SK-N-SH treated with all-trans-retinoic acid at 6 μM for 48 hours (cell line): Measurements from ENCODE around the gene DNAAF5.

Source experiments
- ATAC-seq: fragments of 200-7000 bp; cut with Tn5 transposase; 3 replicates; pipeline ENCODE4 v1.9.1; 2020; ENCODE audit warnings: mild to moderate bottlenecking, moderate library complexity
- ARNTL ChIP-seq: fragments of 450-650 bp; formaldehyde crosslinking; IDR thresholded peaks from 2 replicates; pipeline ENCODE4 v1.5.0; 2020; ENCODE audit warnings: low read depth, mild to moderate bottlenecking, moderate library complexity, borderline replicate concordance
- BACH2 ChIP-seq: fragments of 250-450 bp; sonication (Bioruptor Pico); IDR thresholded peaks from 2 replicates; pipeline ENCODE4 v1.9.0; 2021; ENCODE audit warnings: mild to moderate bottlenecking, borderline replicate concordance
- CSDC2 ChIP-seq: fragments of 250-450 bp; sonication (Bioruptor Pico); IDR thresholded peaks from 2 replicates; pipeline ENCODE4 v1.5.0; 2020; ENCODE audit warnings: mild to moderate bottlenecking, moderate library complexity
- CSRNP3 ChIP-seq: fragments of 250-450 bp; sonication (Bioruptor Pico); IDR thresholded peaks from 2 replicates; pipeline ENCODE4 v1.5.1; 2021; ENCODE audit warnings: mild to moderate bottlenecking, moderate library complexity
- ESRRG ChIP-seq: fragments of 250-450 bp; sonication (Bioruptor Pico); IDR thresholded peaks from 2 replicates; pipeline ENCODE4 v1.6.1; 2021; ENCODE audit warnings: mild to moderate bottlenecking
- GLIS3 ChIP-seq: fragments of 250-450 bp; sonication (Bioruptor Pico); IDR thresholded peaks from 2 replicates; pipeline ENCODE4 v1.5.0; 2020; ENCODE audit warnings: mild to moderate bottlenecking, moderate library complexity
- ISL1 ChIP-seq: fragments of 250-450 bp; sonication (Bioruptor Pico); IDR thresholded peaks from 2 replicates; pipeline ENCODE4 v2.1.2; 2022; ENCODE audit warnings: mild to moderate bottlenecking, moderate library complexity
- OSR1 ChIP-seq: fragments of 250-450 bp; sonication (Bioruptor Pico); IDR thresholded peaks from 2 replicates; pipeline ENCODE4 v1.8.0; 2022; ENCODE audit warnings: moderate library complexity, mild to moderate bottlenecking, inconsistent platforms
- PATZ1 ChIP-seq: fragments of 250-450 bp; sonication (Bioruptor Pico); IDR thresholded peaks from 2 replicates; pipeline ENCODE4 v1.8.0; 2020; ENCODE audit warnings: mild to moderate bottlenecking, moderate library complexity, borderline replicate concordance
- POU6F1 ChIP-seq: fragments of 250-450 bp; sonication (Bioruptor Pico); IDR thresholded peaks from 2 replicates; pipeline ENCODE4 v1.8.0; 2021; ENCODE audit warnings: low read depth, mild to moderate bottlenecking, moderate library complexity, borderline replicate concordance
- PPARA ChIP-seq: fragments of 250-450 bp; sonication (Bioruptor Pico); IDR thresholded peaks from 2 replicates; pipeline ENCODE4 v1.5.0; 2020; ENCODE audit warnings: mild to moderate bottlenecking, borderline replicate concordance
- RARB ChIP-seq: fragments of 250-450 bp; sonication (Bioruptor Pico); IDR thresholded peaks from 2 replicates; pipeline ENCODE4 v1.8.0; 2021; ENCODE audit warnings: mild to moderate bottlenecking, moderate library complexity
- SNAI2 ChIP-seq: fragments of 250-450 bp; sonication (Bioruptor Pico); IDR thresholded peaks from 2 replicates; pipeline ENCODE4 v1.5.0; 2020; ENCODE audit warnings: mild to moderate bottlenecking, moderate library complexity
- TCF4 ChIP-seq: fragments of 250-450 bp; sonication (Bioruptor Pico); IDR thresholded peaks from 2 replicates; pipeline ENCODE4 v1.8.0; 2021; ENCODE audit warnings: mild to moderate bottlenecking, moderate library complexity, borderline replicate concordance
- TOX ChIP-seq: fragments of 250-450 bp; sonication (Bioruptor Pico); IDR thresholded peaks from 2 replicates; pipeline ENCODE4 v1.8.0; 2021; ENCODE audit warnings: mild to moderate bottlenecking, moderate library complexity, borderline replicate concordance
- TSHZ2 ChIP-seq: fragments of 250-450 bp; sonication (Bioruptor Pico); IDR thresholded peaks from 2 replicates; pipeline ENCODE4 v1.5.0; 2020; ENCODE audit warnings: mild to moderate bottlenecking, moderate library complexity
- ZC3H10 ChIP-seq: fragments of 250-450 bp; sonication (Bioruptor Pico); IDR thresholded peaks from 2 replicates; pipeline ENCODE4 v1.5.1; 2021; ENCODE audit warnings: mild to moderate bottlenecking, moderate library complexity
- ZFP3 ChIP-seq: fragments of 250-450 bp; sonication (Bioruptor Pico); IDR thresholded peaks from 2 replicates; pipeline ENCODE4 v1.5.0; 2020; ENCODE audit warnings: mild to moderate bottlenecking, moderate library complexity
- ZFP30 ChIP-seq: fragments of 450-650 bp; formaldehyde crosslinking; IDR thresholded peaks from 2 replicates; pipeline ENCODE4 v1.5.0; 2022; ENCODE audit warnings: mild to moderate bottlenecking, moderate library complexity
- ZNF565 ChIP-seq: fragments of 450-650 bp; formaldehyde crosslinking; conservative IDR thresholded peaks from 2 replicates; pipeline ENCODE4 v1.5.0; 2020; ENCODE audit warnings: low read depth, mild to moderate bottlenecking, moderate library complexity
- ZNF70 ChIP-seq: fragments of 450-650 bp; formaldehyde crosslinking; IDR thresholded peaks from 2 replicates; pipeline ENCODE4 v1.5.0; 2020; ENCODE audit warnings: mild to moderate bottlenecking, moderate library complexity
- ZNF8 ChIP-seq: fragments of 450-650 bp; formaldehyde crosslinking; IDR thresholded peaks from 2 replicates; pipeline ENCODE4 v1.5.0; 2020; ENCODE audit warnings: mild to moderate bottlenecking, moderate library complexity

The DNAAF5 gene

GRCh38 chr7:780081-780480, 53.6 kb downstream of the DNAAF5 start:
- TF ChIP-seq PPARA, result no peak
- TF ChIP-seq ZFP3 (CRISPR knock-in tag), result no peak
- no peak for TF ChIP-seq CSRNP3 (CRISPR knock-in tag)
- no peak for TF ChIP-seq ZNF8 (CRISPR knock-in tag)
- TF ChIP-seq RARB (CRISPR knock-in tag), result no peak
- no peak for ATAC-seq

GRCh38 chr7:780516-780915, 54.0 kb downstream of the DNAAF5 start:
- no peak for ATAC-seq
- TF ChIP-seq GLIS3 (CRISPR knock-in tag) (no peak), TOX (CRISPR knock-in tag) (no peak), ZFP30 (no peak), ZNF565 (CRISPR knock-in tag) (no peak), POU6F1 (CRISPR knock-in tag) (no peak), BACH2 (no peak), ZC3H10 (CRISPR knock-in tag) (no peak), ARNTL (CRISPR knock-in tag) (no peak), CSDC2 (no peak)

GRCh38 chr7:781186-781849, 54.8 kb downstream of the DNAAF5 start:
- ATAC-seq, result no peak
- TF ChIP-seq ZFP3 (CRISPR knock-in tag), result no peak
- no peak for TF ChIP-seq CSRNP3 (CRISPR knock-in tag)
- TF ChIP-seq PPARA, result no peak
- TF ChIP-seq PATZ1 (CRISPR knock-in tag), result no peak
- no peak for TF ChIP-seq GLIS3 (CRISPR knock-in tag)
- TF ChIP-seq BACH2, result no peak
- TF ChIP-seq ZC3H10 (CRISPR knock-in tag), result no peak
- no peak for TF ChIP-seq SNAI2 (CRISPR knock-in tag)
- TF ChIP-seq ARNTL (CRISPR knock-in tag), result no peak
- TF ChIP-seq ISL1 (CRISPR knock-in tag), result no peak
- no peak for TF ChIP-seq TOX (CRISPR knock-in tag)
- TF ChIP-seq ZNF70 (CRISPR knock-in tag), result no peak
- no peak for TF ChIP-seq ZFP30
- TF ChIP-seq RARB (CRISPR knock-in tag), result no peak
- TF ChIP-seq TCF4 (CRISPR knock-in tag), result no peak

- TF ChIP-seq CSDC2, result no peak
- no peak for TF ChIP-seq TOX (CRISPR knock-in tag)
- no peak for TF ChIP-seq PATZ1 (CRISPR knock-in tag)
- TF ChIP-seq BACH2, result no peak
- no peak for TF ChIP-seq OSR1 (CRISPR knock-in tag)
- no peak for TF ChIP-seq ESRRG (CRISPR knock-in tag)
- TF ChIP-seq TSHZ2, result no peak
- TF ChIP-seq, all 23 proteins: peak for 0
- ATAC-seq, result no peak
Measured at GRCh38 chr7:781936-782529, 55.5 kb downstream of the DNAAF5 start.
